Right renal pelvis (tissue), 4 donors: ENCODE data around the gene RHD. TPM values are rescaled to one million over a fixed set of nuclear protein-coding genes. Genes with fewer than 3 reads are reported as not detected.
"Not testable (repeated sequence)": the region's sequence is repeated elsewhere in the genome, so short reads cannot be mapped to it uniquely, and the experiment has no call there.

ENCODE experiments used
- DNase-seq, 4 donors: peaks; one replicate each; pipeline ENCODE4 v3.0.0-alpha.2; 2013; ENCODE audit warnings: low read depth in 4 of 4, low spot score in 3 of 4, missing footprints in 1 of 4
- polyA plus RNA-seq, 4 donors: library from polyadenylated mRNA; unstranded; fragments of 120-200 nt; gene quantifications; one replicate each; pipeline ENCODE4 v1.2.1, GENCODE V29; 2013; ENCODE audit not compliant: insufficient read length in 4 of 4

Gene RHD
- polyA plus RNA-seq, 4 donors: 0.51 to 1.3 (median 0.83) TPM

DNA sequence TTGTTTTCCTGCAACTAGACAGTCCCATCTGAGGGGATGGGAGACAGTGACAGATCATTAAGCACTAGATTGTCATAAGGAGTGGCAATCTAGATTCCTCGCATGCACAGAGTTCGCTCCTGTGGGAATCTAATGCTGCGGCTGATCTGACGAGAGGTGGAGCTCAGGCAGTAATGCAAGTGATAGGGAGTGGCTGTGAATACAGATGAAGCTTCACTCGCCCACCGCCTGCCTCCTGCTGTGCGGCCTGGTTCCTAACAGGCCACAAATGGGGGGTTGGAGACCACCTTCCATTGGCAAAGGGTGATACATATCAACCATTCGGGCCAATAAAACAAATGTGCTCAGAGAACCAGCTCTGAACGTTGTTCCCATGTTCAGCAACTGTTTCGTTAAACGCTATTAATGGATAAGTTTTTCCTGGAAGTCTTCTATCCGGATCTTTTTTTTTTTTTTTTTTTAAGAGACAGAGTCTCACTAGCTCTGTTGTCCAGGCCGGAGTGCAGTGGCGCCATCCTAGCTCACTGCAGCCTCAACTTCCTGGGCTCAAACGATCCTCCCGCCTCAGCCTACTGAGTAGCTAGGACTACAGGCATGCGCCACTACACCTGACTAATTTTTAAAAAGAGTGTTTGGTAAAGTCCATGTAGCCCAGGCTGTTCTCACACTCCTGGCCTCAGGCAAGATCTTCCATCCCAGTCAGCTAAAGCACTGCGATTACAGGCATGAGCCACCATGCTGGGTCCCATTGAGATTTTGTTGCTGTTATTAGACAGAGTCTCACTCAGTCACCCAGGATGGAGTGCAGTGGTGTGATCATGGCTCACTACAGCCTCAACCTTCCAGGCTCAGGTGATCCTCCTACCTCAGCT lies 16.4 kb upstream of the RHD start:
- DNase-seq: no peak

DNA sequence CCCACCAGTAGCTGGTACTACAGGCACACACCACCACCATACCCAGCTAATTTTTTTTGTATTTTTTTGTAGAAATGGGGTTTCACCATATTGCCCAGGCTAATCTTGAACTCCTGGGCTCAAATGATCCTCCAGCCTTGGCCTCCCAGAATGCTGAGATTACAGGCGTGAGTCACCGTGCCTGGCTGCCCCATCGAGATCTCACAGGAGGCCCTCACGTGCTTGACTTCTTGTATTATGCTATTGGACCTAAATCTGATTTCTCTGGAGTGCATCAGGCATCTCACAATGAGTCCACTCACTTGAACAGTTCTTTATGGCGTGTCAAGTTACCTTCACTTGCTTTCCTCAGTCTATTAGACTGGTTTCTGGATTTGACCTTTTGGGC lies 15.7 kb upstream of the RHD start:
- no peak for DNase-seq

DNA sequence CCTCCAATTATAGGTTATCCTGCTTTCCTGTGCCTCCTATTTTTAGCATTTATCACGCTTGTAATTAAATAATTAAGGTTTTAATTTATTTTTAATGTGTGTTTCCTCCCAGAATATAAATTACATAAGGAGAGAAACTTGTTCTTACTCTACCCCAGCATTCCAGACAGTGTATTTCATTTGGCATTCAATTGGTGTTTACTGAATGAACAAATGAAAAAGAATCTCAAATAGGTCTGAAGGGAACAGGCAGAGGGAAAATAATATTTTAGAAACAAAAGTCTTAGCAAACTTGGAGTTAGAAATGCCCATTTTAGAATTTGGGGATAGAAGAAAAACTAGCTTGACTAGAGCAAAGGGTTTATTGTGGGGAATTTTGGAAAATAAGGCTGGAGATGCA lies 15.1 kb upstream of the RHD start:
- no peak for DNase-seq

DNA sequence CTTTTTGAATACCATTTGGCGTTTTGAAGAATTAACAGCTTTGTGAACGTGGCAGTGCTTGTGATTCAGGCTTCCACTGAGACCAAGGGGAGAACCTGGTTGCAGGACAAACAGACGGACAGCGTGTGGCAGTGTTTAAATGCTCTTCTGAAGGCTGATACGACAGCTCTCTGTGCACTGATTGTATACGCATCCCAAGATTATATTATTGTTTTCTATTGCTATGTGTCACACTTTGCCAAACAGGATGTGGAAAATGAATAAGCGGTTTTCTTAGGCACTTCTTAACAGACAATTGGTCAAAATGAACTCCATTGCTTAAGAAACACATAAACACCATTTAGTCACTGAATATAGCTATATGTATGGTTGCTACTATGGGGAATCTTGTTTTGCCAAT lies 12.5 kb upstream of the RHD start:
- DNase-seq: not testable (repeated sequence)

DNA sequence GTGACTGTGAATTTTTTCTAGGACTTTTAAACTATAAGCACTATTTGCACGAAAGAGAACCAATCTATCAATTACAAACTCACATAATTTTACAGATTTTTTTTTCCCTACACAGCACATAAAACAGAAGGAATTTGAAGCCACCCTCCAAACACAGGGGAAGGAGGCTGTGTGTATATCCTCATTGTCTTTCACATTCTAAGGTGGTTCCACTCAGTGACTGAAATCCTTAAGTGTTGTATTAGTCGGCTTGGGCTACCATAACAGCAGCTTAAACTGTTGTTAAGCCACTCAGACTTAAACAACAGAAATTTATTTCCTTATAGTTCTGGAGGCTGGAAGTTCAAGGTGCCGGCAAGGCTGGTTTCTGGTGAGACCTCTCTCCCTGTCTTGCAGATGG lies 12.0 kb upstream of the RHD start:
- DNase-seq: not testable (repeated sequence)

DNA sequence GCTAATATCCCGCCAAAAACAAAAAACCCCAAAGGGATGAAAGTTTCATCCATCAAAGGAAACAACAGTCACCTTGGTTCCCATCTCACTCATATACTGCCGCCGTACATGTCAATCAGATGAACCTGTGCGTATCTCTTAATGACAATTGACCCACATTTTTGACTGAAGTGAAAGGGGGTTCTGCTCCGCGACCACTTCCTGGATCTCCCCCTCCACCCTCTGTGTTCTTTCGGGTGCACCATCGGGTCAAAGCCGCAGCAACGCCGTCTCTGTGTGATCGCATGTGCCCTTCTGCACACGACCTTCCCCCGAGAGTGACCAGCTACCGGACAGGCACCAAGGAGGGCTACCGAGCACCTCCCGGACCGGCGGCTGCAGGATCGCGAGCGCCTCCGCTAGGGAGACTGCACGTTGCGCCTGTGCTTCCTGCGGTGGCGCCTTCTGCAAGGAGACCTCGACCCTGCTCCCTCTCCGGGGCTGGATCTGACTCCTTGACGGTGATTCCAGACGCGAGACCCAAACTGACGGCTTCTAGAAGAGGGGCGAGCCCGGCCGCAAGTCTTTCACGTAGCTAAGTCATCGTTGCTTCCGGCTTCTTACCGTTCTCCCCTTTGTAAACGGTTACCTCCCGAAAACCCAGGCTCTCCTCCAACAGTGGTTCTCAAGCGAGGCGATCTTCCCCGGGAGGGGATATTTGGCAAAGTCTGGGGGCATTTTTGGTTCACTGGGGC lies 5.6 kb upstream of the RHD start:
- not testable (repeated sequence) for DNase-seq

DNA sequence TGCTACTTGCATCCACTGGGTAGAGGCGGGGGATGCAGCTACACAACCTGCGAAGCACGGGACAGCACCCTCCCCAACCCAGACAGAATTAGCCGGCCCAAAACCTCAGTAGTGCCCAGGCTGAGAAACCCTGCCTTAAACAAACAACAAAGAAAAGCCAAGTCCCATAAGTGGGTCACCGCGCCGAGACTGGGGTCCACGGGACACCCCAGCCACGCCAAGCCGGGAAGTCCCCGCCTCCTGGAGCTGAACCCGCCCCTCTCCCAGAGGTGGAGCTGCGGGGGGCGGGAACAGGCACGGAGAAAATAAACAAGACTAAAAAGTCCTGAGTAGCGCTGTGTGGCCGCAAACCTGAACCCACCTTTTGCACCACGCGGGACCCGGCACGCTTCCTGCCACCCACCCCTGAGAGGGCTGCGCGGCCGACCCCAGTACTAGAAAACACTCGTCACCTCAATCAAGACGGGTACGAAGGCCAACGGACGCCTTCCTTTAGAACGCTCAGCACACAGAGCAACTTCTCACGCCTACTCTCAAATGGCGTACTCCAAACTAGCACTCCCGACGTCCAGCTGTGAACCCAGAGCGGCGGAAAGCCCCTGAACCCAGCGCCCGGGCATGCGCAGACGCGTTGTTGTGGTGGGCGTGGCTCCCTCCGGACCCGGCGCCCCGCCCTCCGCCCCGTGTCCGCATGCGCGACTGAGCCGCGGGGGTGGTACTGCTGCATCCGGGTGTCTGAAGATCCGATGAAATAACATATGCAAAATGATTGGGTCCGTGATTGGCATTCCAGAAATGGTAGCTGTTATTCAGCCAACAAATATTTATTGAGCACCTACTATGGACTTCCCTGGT lies 4.8 kb upstream of the RHD start:
- peak in 1 of 4 donors; percentile 57 for DNase-seq

DNA sequence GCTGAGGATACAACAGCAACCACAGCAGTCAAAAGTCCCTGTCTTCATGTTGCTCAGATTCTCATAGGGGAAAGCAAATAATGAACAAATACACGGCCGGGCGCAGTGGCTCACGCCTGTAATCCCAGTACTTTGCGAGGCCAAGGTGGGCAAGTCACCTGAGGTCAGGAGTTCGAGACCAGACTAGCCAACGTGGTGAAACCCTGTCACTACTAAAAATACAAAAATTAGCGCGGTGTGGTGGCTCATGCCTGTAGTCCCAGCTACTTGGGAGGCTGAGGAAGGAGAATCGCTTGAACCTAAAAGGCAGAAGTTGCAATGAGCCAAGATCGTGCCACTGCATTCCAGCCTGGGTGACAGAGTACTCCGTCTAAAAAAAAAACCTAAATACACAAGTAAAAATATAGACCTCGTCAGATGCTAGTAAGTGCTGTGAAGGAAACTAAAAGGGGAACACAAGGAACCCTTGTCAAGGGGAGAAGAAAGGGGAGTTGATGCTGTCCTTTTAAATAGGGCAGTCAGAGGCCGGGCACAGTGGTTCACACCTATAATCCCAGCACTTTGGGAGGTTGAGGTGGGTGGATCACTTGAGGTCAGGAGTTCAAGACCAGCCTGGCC lies 4.1 kb upstream of the RHD start:
- not testable (repeated sequence) for DNase-seq

DNA sequence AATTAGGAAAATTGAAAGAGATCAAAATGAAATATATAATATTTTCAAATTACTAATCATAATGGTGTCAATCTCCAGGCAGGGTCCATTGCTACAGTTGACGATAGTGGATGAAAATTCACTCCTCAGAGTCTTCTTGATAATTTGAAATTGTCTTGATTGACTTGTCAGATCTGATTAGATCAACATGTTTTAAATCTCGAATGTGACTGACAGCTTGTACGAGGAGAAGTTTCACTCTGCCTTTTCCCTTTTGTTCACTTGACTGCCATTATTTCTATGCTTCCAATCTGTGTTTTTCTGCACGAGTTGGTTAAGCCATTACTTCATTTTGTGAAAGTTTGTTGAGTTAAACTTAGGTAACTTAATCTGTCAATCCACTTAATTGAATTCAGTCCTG lies 3.3 kb downstream of the RHD start:
- not testable (repeated sequence) for DNase-seq

DNA sequence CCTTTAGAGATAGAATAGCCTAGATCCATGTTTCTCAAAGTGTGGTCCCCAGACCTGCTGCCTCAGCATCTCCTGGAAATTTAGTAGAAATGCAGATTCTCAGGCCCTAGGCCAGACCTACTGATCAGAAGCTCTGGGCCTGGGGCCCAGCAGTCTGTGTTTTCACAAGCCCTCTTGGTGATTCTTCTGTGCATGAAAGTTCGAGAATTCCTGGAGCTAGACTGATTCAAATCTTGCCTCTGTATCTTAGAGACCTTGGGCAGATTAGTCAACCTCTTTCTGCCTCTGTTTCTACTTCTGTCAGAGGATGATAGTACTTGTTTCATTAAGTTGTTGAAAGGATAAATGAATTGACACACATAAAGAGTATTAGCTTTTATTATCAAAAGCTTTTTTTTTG lies 5.0 kb downstream of the RHD start:
- DNase-seq: not testable (repeated sequence)

DNA sequence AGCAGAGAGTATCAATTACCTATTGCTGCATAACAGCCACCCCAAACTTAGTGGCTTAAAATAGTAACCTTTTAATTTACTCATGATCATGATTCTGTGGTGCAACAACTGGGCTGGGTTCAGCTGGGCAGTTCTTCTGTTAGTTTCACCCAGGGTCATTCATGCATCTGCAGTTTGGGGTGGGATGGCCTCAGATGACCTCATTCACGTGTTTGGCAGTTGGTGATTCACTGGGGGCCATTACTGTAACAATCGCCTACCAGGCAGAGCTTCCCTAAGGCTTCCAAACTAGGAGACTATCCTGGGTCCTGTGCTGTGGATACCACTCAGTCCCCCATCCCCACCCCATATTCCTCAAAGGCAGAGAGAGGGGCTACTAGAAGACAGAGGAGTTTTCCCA lies 6.0 kb downstream of the RHD start:
- DNase-seq: not testable (repeated sequence)

DNA sequence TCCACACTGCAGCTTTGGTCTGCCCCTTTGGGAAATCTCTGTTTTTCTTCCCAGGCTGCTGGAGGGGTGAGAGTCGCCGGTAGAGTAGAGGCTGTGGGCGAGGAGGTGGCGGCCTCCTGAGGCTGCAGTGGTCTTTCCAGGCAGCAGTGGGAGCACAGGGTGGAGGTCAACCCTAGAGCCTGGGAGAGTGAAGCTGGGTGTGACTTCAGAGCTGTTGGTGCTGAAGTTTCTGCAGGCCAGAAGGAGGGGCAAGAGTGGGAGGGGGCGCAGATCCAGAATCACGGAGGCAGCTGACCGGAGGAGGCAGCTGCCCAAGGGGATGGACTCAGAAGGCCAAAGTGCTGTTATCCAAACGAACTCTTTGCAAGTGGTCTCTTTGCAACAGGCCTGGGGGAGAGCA lies 6.5 kb downstream of the RHD start:
- not testable (repeated sequence) for DNase-seq

DNA sequence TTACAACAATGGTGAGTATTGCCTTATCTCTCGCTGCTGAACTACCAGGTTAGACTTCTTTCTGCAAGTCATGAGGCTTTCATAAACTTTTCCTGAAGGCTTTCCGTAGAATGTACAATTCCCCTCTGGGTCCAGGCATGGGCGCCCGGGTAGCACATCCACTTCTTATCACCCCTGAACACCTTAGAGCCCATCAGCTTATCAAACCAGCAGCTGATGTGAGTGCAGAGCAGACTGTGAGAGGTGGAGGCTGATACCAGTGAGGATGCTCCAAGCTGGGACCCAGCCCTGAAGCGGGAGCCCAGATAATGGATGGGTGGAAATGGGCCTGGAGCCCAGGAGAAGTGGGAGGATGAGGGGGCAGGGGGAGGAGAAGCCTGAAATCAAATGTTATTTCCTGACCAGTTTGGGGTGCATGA lies 7.4 kb downstream of the RHD start:
- not testable (repeated sequence) for DNase-seq

DNA sequence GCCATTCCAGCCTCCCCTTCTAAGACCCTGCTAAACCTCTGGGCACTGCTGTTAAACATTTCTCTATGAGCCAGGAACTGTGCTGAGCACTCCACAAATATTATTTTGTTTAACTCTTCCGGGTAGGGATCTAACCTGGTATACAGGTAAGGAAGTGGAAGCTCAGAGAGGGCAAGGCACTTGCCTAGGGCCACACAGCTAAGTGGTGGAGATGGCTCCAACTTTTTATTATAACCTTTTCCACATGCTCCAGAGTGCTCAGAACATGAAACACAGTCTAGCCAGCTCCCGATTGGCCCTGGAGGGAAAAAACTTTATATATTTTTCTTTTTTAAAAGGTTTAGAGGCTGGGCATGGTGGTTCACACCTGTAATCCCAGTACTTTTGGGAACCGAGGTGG lies 13.6 kb downstream of the RHD start:
- DNase-seq: not testable (repeated sequence)

DNA sequence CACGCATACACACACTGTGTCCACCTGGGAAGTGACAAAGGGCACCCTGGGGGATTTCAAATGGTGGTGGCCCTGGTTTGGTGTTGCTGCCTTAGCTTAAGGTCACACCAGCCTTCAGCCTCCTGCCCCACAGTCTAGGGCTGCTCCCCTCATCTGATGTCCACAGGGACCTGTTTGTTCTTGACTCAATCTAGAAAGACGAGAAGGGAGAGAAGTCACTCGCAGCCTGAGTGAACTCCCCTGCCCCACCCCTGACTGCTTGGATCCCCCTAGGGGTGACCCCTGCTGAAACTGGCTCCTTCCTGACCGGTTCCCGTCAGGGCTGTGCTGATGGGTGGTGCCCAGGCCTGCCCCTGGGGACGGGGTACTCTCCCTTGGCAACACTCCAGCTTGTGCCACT lies 14.9 kb downstream of the RHD start:
- not testable (repeated sequence) for DNase-seq

DNA sequence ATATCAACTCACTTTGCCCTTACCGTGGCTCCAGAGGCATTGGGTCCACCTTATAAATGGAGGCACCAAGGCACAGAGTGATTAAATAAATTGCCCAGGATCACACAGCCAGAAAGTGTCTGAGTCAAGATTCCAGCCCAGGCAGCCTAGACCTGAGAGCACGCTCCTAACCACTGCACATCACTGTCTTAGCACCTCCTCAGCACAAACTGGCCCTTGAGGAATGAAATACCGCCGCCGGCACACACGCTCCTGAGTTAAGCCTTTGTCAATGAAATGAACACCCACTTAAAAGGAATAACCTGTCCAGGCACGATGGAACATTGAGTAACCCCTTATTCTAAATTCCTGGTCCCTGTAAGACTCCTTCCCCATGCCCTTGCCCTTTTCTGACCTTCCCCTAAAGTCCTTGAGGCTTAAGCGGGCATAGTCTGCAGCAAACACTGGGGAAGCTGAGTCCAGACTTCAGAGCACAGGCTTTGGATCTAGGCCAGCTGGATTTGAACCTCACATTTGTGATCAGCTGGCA lies 16.3 kb downstream of the RHD start:
- not testable (repeated sequence) for DNase-seq

DNA sequence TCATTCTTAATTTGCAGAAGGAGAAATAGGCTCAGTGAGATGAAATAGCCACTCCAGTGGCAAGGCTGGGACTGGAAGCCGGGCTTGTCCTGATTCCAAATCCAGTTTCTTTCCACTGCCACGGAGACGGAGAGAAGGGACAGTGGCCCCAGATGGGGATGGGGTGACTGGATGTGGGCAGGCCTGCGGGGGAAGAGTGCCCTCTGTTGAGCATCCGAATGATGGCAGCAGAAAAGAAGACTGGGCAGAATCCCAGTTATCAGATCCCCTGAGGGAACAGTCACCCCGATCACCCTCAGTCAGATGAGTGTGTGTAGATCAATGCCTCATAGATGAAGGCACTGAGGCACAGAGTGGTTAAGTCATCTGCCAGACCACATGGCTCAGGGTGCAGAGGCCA lies 17.7 kb downstream of the RHD start:
- DNase-seq: not testable (repeated sequence)

DNA sequence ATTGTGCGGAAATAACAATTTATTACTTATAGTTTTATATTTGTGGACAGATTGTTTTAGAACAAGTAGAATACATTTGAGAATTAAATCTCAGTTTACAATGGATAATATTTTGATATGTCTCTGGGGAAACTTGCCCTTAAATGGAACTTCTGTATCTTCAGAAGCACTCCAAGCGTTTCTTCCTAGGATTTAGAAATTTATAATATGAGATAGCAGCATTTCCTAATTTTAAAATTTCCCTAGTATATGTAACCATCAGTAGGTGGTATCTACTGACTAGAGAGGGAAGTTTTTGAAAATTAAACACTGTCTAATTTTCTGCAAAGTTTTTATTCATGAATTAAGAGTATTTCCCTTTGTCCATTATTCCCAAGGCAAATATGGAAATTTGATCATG lies 21.1 kb downstream of the RHD start:
- DNase-seq: not testable (repeated sequence)

DNA sequence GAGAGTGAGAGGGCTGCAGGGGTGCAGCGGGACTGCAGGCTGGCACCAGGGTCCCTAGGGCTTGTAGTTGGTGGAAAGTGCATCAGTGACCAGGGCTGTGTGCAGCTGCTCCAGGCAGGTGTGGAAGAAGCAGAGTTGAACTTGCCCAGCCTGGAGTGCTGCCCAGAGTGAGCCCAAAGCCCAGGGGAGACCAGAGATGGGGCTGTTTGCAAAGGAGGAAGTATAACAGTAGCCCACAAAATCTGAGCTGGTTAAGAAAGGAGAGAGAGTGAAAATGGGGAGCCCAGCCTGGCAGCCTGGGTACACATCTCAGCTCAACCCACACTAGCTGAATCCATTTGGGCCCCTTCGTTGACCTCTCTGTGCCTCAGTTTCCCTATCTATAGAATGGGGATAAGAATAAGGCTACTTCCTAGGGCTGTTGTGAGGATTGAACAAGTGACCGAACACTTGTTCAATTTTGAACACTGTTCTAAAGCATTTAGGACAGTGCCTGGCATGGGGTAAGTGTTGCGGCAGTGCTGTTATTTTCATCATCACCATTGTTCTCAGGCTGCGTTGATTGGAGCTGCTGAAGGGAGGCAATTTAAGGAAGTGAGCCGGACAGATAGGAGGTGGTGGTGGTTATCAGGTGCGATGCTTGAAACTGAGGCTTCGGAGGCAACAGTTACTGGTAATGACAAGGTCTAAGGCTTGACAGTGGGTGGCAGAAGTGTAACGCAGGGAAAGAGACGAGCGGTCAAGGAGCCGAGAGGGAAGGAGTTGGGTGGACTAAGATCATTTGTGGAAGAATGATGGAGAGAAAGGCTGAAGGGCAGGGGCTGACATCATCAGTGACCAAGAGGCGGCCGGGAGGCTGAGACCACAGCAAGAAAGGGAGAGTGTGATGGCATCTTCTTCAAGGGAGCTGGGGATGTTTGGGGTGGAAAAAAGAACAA lies 22.8 kb downstream of the RHD start:
- DNase-seq: not testable (repeated sequence)
